Right renal pelvis (tissue), 4 donors: ENCODE measurements around the gene PRR15. TPM values are rescaled to one million over a fixed set of nuclear protein-coding genes. Genes with fewer than 3 reads are reported as not detected.

Experiments
- DNase-seq, 4 donors: peaks; one replicate each; pipeline ENCODE4 v3.0.0-alpha.2; 2013; ENCODE audit warnings: low read depth in 4 of 4, low spot score in 3 of 4, missing footprints in 1 of 4
- polyA plus RNA-seq, 4 donors: library from polyadenylated mRNA; unstranded; fragments of 120-200 nt; gene quantifications; one replicate each; pipeline ENCODE4 v1.2.1, GENCODE V29; 2013; ENCODE audit not compliant: insufficient read length in 4 of 4

PRR15 gene
- polyA plus RNA-seq, 4 donors = 4.2 to 10.9 (median 6.3) TPM

DNA sequence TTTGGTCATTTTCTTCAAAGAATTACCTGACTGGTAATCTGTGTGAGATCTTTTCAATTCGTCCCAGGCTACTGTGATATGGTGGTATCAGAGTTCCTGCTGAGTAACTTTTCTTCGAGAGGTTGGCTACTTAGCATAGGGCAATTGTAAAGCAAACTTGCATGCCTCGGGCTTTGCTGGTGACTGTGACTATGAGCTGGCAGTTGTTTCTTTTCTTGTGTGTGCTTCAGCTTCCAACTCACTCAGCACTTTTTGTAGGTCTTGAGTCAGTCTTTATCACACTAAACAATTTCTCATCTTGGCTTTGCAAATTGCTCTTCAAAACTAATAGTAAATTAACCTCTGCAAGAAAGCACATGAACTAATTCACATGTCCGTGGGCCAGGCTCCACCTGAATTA, 44.3 kb downstream of the PRR15 start:
- DNase-seq = no peak

DNA sequence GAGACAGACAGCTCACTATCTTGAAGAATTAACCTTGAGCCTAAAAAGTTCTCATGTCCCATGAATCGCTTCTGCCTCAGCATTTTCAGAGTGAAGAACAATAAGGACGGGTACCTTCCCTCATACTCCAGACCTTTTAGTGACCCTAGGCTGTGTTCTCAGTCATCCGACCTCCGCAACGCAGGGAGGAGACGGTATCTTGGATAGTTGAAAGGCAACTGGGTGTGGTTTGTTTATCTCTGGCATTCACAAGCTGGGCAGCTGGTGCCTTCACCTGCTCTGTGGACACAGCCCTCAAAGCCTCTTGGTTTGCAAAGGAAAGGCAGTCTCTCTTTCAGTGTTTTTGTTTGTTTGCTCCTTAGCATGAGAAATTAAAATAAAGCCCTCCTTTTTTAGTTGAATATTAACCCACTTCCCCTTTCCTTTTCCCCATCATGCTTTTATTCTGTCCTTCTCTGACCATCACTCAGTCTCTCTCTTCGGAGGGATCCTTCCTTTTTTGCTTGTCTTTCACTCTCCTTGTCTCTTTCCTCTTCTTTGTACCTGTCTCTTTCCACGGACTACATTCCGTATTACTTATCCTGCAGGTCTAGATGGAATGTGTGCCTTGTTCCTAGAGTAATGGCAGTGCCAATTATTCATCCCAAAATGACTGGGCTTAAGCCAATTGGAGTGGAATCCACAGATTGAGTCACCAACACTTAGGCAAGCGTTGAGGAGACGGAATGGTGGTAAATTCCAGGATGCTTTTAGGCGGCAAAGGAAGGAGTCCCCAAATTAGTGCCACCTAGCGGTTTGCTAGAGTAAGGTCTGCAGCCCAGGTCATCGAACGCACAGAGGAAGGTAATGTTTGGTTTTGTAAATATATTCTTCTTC, 45.8 kb downstream of the PRR15 start:
- no peak for DNase-seq

DNA sequence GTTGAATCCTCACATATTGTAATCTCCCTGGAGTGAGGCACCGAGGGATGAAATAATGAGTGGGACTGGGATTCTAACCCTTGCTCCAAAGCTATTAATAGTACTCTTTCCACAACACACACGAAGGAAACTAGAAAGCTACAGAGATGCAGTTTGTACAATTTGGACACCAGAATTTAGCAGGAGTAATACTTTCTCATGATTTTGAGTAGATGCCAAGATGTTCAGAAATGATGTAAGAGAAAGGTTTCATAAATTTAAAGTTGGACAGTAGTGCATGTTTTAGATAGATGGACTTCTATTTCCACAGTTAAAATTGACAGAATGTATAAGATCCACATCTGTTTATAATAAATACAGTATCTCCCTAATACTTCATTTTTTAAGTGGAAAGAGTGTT, 46.5 kb downstream of the PRR15 start:
- no peak for DNase-seq

DNA sequence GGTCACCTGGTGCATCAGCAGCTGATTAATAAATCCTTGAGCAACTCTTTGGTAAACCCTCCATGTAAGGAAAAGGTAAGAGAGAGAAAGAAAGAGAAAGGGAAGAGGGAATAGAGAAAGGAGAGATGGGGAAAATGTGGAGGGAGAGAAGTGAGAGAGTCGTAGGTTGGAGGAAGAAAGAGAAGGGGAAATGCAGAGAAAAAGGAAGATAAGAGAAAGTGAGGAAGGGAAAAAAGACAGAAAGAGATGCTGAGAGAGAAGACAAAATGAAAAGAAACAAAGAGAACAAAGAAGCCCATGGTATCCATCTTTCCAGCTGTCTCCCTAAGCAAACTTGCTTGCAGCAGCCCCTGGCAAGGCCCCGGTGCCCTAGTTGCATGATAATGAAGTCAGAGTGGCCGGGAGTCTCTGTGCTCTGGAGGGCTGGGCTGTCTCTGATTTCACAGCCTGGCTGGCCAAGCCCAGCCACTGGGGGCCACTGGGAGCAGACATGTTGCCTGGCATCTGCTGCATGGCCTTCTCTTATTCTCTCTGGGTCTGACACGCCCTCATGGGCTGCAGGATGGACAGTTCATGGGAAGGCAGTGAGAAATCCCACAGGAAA, 48.4 kb downstream of the PRR15 start:
- no peak for DNase-seq

DNA sequence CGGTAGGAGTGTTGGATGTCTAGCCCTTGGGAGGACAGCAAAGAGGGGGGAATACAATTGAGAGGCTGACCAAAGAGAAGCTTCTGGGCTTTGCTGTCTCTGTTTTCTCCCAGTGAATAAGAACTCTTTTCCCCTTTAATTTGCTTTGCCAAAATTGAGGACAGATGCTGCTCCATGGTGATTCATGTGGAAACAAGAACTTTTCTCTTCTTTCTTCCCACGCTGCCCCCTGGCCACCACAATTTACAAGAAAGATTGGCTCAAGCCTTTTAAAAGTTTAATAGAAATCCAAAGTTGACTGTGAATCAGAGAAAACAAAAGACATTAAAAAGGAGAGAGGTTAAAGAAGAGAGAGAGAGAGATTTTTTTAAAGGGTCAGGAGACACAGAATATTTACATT, 49.0 kb downstream of the PRR15 start:
- DNase-seq = no peak

DNA sequence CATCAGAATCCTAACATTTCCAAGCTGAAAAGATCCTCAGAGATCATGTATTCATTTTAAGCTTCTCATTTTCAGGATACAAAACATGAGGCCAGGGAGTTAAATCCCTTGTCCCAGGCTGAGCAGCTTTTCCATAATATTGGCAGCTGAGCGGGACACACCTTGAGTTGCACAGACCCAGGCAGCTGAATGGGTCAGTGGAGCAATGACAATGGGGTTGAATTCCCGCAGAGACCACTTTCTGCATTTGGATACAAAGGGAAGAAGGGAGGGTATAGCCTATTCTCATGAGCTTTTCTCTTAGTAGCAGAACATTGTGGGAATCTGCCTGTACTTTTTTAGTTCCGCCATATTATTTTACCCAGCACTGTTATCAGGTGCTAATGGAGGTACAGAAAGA, 49.5 kb downstream of the PRR15 start:
- DNase-seq = no peak

DNA sequence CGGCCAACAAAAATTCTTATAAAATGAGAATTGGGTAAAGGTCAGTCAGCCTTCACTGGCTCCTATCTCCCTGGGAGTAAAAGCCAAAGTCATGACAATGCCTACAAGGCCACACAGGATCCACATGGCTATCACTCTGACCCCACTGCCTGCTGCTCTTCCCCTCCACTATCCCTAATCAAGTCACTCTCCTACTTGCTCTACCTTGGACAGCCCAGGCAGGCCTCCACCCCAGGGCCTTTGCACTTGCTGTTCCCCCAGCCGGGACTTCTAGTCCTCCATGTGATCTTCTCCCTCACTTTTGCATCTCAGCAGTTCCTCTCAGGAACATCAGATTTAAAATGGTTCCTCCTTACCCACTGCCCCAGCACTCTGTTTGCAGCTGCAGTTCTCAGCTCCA, 50.6 kb downstream of the PRR15 start:
- DNase-seq = no peak

Other genes with a start within 250 kb of the PRR15 start
- 1 to 10 TPM; 5.2 to 6.0 (median 5.3) TPM for gene WIPF3, start 242.7 kb downstream of the PRR15 start, polyA plus RNA-seq